Measurements from ENCODE around the gene MARF1. TPM values are rescaled to one million over a fixed set of nuclear protein-coding genes. Genes with fewer than 3 reads are reported as not detected.
A peak's percentile ranks its signal among the peaks of the same experiment; 100 is the strongest.
"Not testable (repeated sequence)": the region's sequence is repeated elsewhere in the genome, so short reads cannot be mapped to it uniquely, and the experiment has no call there.

The MARF1 gene
- total and polyA plus RNA-seq, 4 donors = 7.0 to 19.8 (median 12.6) TPM

GRCh38 chr16:15650019-15650697 is 7.2 kb upstream of the MARF1 start, which contains the start of gene NDE1:
NDE1 (plus strand) TSS chr16:15650245; CDS start chr16:15664779, 14,534 bp downstream.
- Histone ChIP-seq H3K27ac (ENCODE audit: low read depth in 1 of 2, low read length in 2 of 2) (peak within 1 kb of the TSS; percentile 79 to 83), H3K4me1 (ENCODE audit: control insufficient read depth in 4 of 4, insufficient read depth in 4 of 4, low read length in 3 of 4) (peaks cover 0 to 17% (median 11%) of the 10 kb centered on the region in 4 donors), H3K4me3 (ENCODE audit: low read depth in 1 of 3, low read length in 3 of 3) (peak within 1 kb of the TSS; percentile 87 to 97 (median 92)), H3K36me3 (ENCODE audit: control insufficient read depth in 4 of 4, insufficient read depth in 3 of 4, low read depth in 1 of 4, low read length in 3 of 4) (peaks cover 0 to 1% (median 0%) of the 10 kb centered on the region in 4 donors), H3K9ac (ENCODE audit: low read depth in 1 of 2, low read length in 2 of 2) (peak within 1 kb of the TSS; percentile 81 to 86), H3K27me3 (ENCODE audit: control insufficient read depth in 4 of 4, insufficient read depth in 4 of 4, low read length in 3 of 4) (no peaks in the 10 kb centered on the region), H3K9me3 (ENCODE audit: control insufficient read depth in 4 of 4, low read length in 3 of 4) (no peaks in the 10 kb centered on the region)
- TF ChIP-seq RXRA (IDR thresholded peaks at IDR 0.05) = no peak
- no peak for TF ChIP-seq SP1 (IDR thresholded peaks at IDR 0.05)
- TF ChIP-seq GABPA (IDR thresholded peaks at IDR 0.05 in 1 of 2, conservative IDR thresholded peaks at IDR 0.05 in 1 of 2) = no peak
- no peak for TF ChIP-seq MAX (IDR thresholded peaks at IDR 0.05)
- TF ChIP-seq TAF1 (conservative IDR thresholded peaks at IDR 0.05) = no peak
- no peak for TF ChIP-seq HNF4A (conservative IDR thresholded peaks at IDR 0.05)
- no peak for TF ChIP-seq FOXA1 (IDR thresholded peaks at IDR 0.05)
- no peak for TF ChIP-seq FOXA2 (IDR thresholded peaks at IDR 0.05)
- TF ChIP-seq ZBTB33 (IDR thresholded peaks at IDR 0.05) = no peak
- TF ChIP-seq NR2F2 (IDR thresholded peaks at IDR 0.05) = no peak
- no peak for TF ChIP-seq HNF4G (IDR thresholded peaks at IDR 0.05)
- TF ChIP-seq RAD21 (IDR thresholded peaks at IDR 0.05) = no peak
- DNase-seq (ENCODE audit: low spot score) = peak; percentile 91
- WGBS = under 1% methylated on average over 71 of the region's 71 CpGs

GRCh38 chr16:15649727-15650018 is 6.7 kb upstream of the MARF1 start:
- Histone ChIP-seq H3K4me3 (ENCODE audit: low read depth in 1 of 3, low read length in 3 of 3) (peak overlapping the region; percentile 5 to 92 (median 47)), H3K27me3 (ENCODE audit: control insufficient read depth in 4 of 4, insufficient read depth in 4 of 4, low read length in 3 of 4) (no peaks in the 10 kb centered on the region), H3K27ac (ENCODE audit: low read depth in 1 of 2, low read length in 2 of 2) (peak overlapping the region in 1 of 2 donors; percentile 67), H3K9me3 (ENCODE audit: control insufficient read depth in 4 of 4, low read length in 3 of 4) (no peaks in the 10 kb centered on the region), H3K9ac (ENCODE audit: low read depth in 1 of 2, low read length in 2 of 2) (peak overlapping the region in 1 of 2 donors; percentile 45), H3K4me1 (ENCODE audit: control insufficient read depth in 4 of 4, insufficient read depth in 4 of 4, low read length in 3 of 4) (peaks cover 0 to 17% (median 11%) of the 10 kb centered on the region in 4 donors), H3K36me3 (ENCODE audit: control insufficient read depth in 4 of 4, insufficient read depth in 3 of 4, low read depth in 1 of 4, low read length in 3 of 4) (peaks cover 0 to 1% (median 0%) of the 10 kb centered on the region in 4 donors)
- no peak for DNase-seq (ENCODE audit: low spot score)
- no peak for TF ChIP-seq FOXA2 (IDR thresholded peaks at IDR 0.05)
- TF ChIP-seq YY1 (IDR thresholded peaks at IDR 0.05) = no peak
- no peak for TF ChIP-seq HNF4A (conservative IDR thresholded peaks at IDR 0.05)
- TF ChIP-seq GABPA (IDR thresholded peaks at IDR 0.05 in 1 of 2, conservative IDR thresholded peaks at IDR 0.05 in 1 of 2) = no peak
- TF ChIP-seq CTCF (IDR thresholded peaks at IDR 0.05; ENCODE audit: low read depth, low read length, missing input control) = no peak
- no peak for TF ChIP-seq JUND (IDR thresholded peaks at IDR 0.05)
- TF ChIP-seq FOXA1 (IDR thresholded peaks at IDR 0.05) = no peak
- no peak for TF ChIP-seq SP1 (IDR thresholded peaks at IDR 0.05)
- TF ChIP-seq EGR1 (IDR thresholded peaks at IDR 0.05; ENCODE audit: low read depth in 2 of 2) = no peak
- TF ChIP-seq TAF1 (conservative IDR thresholded peaks at IDR 0.05) = no peak
- no peak for TF ChIP-seq RXRA (IDR thresholded peaks at IDR 0.05)
- no peak for TF ChIP-seq MAX (IDR thresholded peaks at IDR 0.05)
- TF ChIP-seq RAD21 (IDR thresholded peaks at IDR 0.05) = no peak
- WGBS = 2% methylated on average over 14 of the region's 14 CpGs

GRCh38 chr16:15649311-15649710 is 6.4 kb upstream of the MARF1 start:
- H3K27me3 ChIP-seq (ENCODE audit: control insufficient read depth in 4 of 4, insufficient read depth in 4 of 4, low read length in 3 of 4); H3K36me3 ChIP-seq (ENCODE audit: control insufficient read depth in 4 of 4, insufficient read depth in 3 of 4, low read depth in 1 of 4, low read length in 3 of 4); DNase-seq (ENCODE audit: low spot score); H3K9me3 ChIP-seq (ENCODE audit: control insufficient read depth in 4 of 4, low read length in 3 of 4): not testable (repeated sequence)
- Histone ChIP-seq H3K27ac (ENCODE audit: low read depth in 1 of 2, low read length in 2 of 2) (peak overlapping the region in 1 of 2 donors; percentile 67), H3K4me3 (ENCODE audit: low read depth in 1 of 3, low read length in 3 of 3) (peak overlapping the region in 1 of 3 donors; percentile 5), H3K4me1 (ENCODE audit: control insufficient read depth in 4 of 4, insufficient read depth in 4 of 4, low read length in 3 of 4) (peaks cover 0 to 17% (median 11%) of the 10 kb centered on the region in 4 donors), H3K9ac (ENCODE audit: low read depth in 1 of 2, low read length in 2 of 2) (peak overlapping the region in 1 of 2 donors; percentile 45)
- WGBS = 73% methylated on average over 17 of the region's 17 CpGs
